ENCODE data around the gene FAM184B. TPM values are rescaled to one million over a fixed set of nuclear protein-coding genes. Genes with fewer than 3 reads are reported as not detected.

FAM184B gene
- polyA plus RNA-seq, 1 donor, result 0.04 TPM

DNA sequence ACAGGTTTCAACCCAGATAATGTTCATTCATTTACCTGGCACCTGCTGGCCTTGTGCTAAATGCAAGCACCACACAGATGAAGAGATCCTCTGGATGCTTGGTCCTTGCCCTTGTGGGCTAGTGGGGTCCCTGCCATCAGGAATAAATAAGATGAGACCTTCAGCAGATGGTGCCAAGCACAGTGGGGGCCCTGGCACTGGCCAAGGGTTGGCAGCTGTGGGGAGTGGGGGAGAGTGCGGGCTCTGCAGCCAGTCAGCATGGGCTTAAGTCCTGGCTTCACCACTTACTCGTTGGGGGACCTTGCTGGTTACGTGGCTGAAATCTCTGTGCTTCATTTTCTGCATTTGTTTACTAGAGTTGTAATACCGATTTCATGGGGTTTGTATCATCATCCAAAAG lies 197.5 kb downstream of the FAM184B start:
- Histone ChIP-seq H3K9me3 (ENCODE audit: control insufficient read depth, low read depth, low read length) (no peaks in the 10 kb centered on the region), H3K4me1 (ENCODE audit: control insufficient read depth, insufficient read depth, low read length) (peaks cover 6% of the 10 kb centered on the region), H3K27ac (ENCODE audit: low read length) (no peak overlapping the region), H3K36me3 (ENCODE audit: control insufficient read depth, insufficient read depth, low read length) (peaks cover 76% of the 10 kb centered on the region), H3K27me3 (ENCODE audit: control insufficient read depth, insufficient read depth, low read length) (no peaks in the 10 kb centered on the region), H3K4me3 (ENCODE audit: low read length) (no peak overlapping the region)
- DNase-seq, result no peak
- WGBS (ENCODE audit: insufficient coverage, low lambda C conversion rate), result no CpG with 5 or more reads among the region's 4 CpGs

DNA sequence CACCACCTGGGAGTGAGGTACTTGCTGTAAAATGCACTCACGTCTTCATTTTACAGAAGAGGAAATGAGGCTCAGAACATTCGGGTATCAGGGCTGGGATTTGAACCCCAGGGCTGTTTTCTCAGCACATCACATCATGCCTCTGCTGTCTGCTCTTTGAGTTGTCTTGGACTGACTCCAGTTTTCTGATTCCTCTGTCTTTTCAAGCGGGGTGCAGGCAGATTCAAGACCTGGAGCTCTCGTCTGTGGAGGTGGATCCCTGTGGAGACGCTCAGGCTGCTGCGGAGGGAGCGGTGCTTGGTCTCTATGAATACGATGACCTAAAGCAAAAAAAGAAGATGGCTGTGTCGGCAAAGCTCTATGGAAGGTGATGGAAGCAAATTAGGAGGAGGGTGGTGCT lies 198.1 kb downstream of the FAM184B start:
- H3K27me3 ChIP-seq (ENCODE audit: control insufficient read depth, insufficient read depth, low read length), result no peaks in the 10 kb centered on the region
- H3K4me1 ChIP-seq (ENCODE audit: control insufficient read depth, insufficient read depth, low read length), result peaks cover 9% of the 10 kb centered on the region
- peaks cover 72% of the 10 kb centered on the region for H3K36me3 ChIP-seq (ENCODE audit: control insufficient read depth, insufficient read depth, low read length)
- DNase-seq, result no peak
- H3K27ac ChIP-seq (ENCODE audit: low read length), result no peak overlapping the region
- no peak overlapping the region for H3K4me3 ChIP-seq (ENCODE audit: low read length)
- no peaks in the 10 kb centered on the region for H3K9me3 ChIP-seq (ENCODE audit: control insufficient read depth, low read depth, low read length)
- no CpG with 5 or more reads among the region's 9 CpGs for WGBS (ENCODE audit: insufficient coverage, low lambda C conversion rate)

DNA sequence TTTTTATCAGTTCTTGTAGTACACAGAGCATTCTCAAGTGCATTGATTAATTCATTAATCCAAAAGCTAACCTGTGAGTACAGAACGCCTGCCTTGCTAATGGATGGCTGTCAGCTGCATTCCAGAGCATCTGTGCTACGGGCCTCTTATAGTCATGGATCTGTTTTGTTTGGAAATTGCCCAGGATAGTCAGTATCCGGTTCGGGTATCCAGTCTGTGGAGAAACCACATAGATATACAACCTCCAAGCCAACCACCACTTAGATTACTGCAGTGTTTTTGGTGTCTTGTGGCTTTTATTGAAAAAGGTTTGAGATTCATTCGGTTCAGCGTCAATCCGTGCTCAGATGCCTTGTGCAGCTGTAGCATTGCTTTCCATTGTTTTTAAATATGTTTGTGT lies 200.5 kb downstream of the FAM184B start:
- Histone ChIP-seq H3K36me3 (ENCODE audit: control insufficient read depth, insufficient read depth, low read length) (peaks cover 55% of the 10 kb centered on the region), H3K9me3 (ENCODE audit: control insufficient read depth, low read depth, low read length) (peaks cover 3% of the 10 kb centered on the region), H3K4me3 (ENCODE audit: low read length) (no peak overlapping the region), H3K27me3 (ENCODE audit: control insufficient read depth, insufficient read depth, low read length) (no peaks in the 10 kb centered on the region), H3K27ac (ENCODE audit: low read length) (no peak overlapping the region), H3K4me1 (ENCODE audit: control insufficient read depth, insufficient read depth, low read length) (peaks cover 11% of the 10 kb centered on the region)
- no peak for DNase-seq
- no CpG with 5 or more reads among the region's 7 CpGs for WGBS (ENCODE audit: insufficient coverage, low lambda C conversion rate)

Other genes starting within 250 kb of the FAM184B start
- 76.1 TPM for gene LAP3, start 204.4 kb downstream of the FAM184B start, polyA plus RNA-seq
- 50.4 TPM for gene MED28, start 167.0 kb downstream of the FAM184B start, polyA plus RNA-seq
- gene DCAF16, start 29.1 kb upstream of the FAM184B start, polyA plus RNA-seq, result 45.2 TPM
- gene NCAPG, start 29.4 kb upstream of the FAM184B start, polyA plus RNA-seq, result 11.3 TPM
- gene LCORL, start 240.1 kb upstream of the FAM184B start, polyA plus RNA-seq, result 25.8 TPM